RKO (cell line): ENCODE results near the gene CACNA1C.

Source experiments
- DNase-seq: peaks from one replicate; pipeline ENCODE4 v3.0.0-alpha.2; 2016; ENCODE audit warnings: low spot score

The CACNA1C gene

DNA sequence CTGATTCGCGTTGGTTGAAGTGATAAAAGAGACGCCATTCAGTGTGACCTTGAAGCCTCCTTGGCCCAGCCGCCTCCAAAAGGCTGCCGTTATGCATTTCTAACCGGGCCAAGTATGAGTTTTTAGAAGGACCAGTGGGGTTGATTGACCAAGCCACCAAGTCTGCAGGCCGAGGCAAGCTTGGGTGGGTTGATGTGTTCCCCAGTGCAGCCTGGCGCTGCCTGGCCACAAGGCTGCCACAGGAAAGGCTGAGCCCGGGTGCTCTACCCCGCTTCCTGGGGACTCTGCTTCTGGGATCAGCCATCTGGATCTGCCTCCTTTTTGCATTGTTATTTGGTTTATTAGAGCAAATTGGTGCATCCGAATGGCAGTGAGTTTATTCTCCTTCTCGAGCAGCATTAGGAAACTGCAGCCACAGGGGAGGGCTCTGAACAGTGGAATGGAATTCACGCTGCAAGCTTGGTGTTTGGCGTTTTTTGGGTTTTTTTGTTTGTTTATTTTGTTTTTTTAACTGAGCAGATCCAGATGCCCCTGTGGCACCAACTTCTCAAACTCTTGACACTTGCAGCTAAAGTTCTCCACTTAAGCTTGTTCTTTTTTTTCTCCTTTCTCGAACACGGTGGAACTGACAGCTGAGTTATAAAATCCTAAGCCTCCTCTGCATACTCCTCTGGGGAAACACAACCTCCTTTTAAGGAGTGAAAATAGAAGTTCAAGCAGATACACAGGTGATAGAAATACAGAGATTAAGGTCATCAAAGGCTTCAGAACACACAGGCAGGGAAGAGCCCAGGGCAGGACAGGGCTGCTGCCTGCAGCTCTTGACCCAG, 596.6 kb downstream of the CACNA1C start:
- DNase-seq: no peak

DNA sequence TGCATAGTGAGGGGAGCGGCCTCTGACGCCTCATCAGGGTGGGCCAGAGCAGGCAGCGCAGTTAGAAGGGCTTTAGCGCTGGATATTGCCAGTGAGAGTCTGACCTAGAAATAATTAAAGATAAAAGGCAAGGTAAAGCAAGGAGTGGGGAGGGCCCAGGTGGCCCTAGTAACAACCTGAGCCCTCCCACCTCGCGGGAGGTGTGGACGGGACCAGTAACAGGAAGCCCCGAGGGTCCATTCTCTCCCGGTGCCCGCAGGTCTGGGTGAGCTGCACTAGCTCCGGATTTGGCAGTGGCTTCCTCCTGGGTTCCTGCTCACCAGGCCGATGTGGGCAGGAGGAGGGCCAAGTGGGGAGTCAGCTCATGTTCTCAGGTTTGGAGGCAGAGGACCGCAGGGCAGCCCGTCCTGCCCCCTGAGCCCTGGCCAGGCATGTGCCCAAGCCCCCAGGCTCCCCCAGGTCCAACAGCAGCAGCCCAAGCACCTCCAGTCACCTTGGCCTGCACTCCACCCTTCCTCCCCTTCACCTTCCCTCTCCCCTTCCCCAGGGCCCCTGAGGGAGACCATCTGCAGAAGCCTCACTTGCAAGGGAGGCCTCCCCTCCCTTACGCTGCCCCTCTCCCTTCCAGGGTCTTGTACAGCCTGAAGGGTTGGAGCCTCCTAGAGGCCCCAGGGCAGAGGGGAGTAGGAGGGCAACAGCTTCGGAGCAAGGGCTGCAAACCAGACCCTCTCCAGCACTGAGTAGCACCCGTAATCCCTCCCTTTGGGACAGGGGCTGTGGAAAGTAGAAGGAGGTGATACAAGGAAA, 597.7 kb downstream of the CACNA1C start:
- DNase-seq: no peak

- DNase-seq: no peak
Measured at GRCh38 chr12:2651068-2651965, 598.5 kb downstream of the CACNA1C start.

DNA sequence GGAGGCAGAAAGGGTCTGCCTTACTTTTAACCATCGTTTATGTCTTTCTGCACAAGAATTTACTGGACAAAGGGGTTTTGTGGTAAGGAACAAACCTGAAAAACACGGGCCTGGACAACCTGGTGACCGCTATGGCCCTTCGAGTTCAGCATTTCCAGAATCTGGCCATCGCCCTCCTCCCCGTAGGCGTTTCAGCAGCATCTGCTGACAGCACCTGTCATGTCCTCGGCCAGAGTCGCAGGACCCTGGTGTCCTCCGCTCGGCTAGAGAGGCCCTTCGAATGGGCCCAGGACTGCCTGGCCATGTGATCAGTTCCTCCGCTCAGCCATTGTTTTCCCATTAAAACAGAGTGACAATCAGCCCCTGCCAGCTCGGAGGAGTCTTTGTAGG, 599.2 kb downstream of the CACNA1C start:
- no peak for DNase-seq

GRCh38 chr12:2652401-2653081, 599.8 kb downstream of the CACNA1C start:
- no peak for DNase-seq

DNA sequence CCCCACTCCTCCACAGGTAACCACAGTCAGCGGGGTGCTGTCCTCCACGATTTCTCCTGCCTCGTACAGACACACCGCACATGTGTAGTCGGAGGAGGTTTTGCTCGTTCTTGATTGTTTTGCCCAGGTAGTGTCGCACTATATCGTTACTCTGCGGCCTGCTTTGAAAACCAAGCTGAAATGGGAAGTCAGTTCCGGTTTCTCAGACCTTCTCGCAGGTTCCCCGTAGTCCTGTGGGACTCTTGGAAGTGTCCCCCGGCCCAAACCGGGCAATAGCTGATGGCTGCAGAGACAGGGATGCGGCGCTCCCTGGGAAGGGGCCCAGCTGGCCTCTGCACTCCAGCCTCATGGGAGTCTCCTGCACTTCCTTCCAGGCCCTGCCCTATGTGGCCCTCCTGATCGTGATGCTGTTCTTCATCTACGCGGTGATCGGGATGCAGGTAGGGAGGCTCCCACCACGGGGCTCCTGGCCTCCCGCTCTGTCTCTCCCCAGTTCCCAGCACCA, 600.7 kb downstream of the CACNA1C start:
- no peak for DNase-seq

- no peak for DNase-seq
Measured at GRCh38 chr12:2654311-2654710, 601.5 kb downstream of the CACNA1C start.

- DNase-seq: no peak
Measured at GRCh38 chr12:2654741-2655140, 602.0 kb downstream of the CACNA1C start.

- no peak for DNase-seq
Measured at GRCh38 chr12:2662524-2662923, 609.7 kb downstream of the CACNA1C start.

GRCh38 chr12:2664721-2665577, 612.2 kb downstream of the CACNA1C start:
- no peak for DNase-seq

- peak; percentile 39 for DNase-seq
Measured at GRCh38 chr12:2666411-2666810, 613.6 kb downstream of the CACNA1C start.

- DNase-seq: no peak
Measured at GRCh38 chr12:2666846-2667245, 614.1 kb downstream of the CACNA1C start.

- no peak for DNase-seq
Measured at GRCh38 chr12:2667716-2668440, 615.1 kb downstream of the CACNA1C start.

- DNase-seq: no peak
Measured at GRCh38 chr12:2668816-2669215, 616.0 kb downstream of the CACNA1C start.

DNA sequence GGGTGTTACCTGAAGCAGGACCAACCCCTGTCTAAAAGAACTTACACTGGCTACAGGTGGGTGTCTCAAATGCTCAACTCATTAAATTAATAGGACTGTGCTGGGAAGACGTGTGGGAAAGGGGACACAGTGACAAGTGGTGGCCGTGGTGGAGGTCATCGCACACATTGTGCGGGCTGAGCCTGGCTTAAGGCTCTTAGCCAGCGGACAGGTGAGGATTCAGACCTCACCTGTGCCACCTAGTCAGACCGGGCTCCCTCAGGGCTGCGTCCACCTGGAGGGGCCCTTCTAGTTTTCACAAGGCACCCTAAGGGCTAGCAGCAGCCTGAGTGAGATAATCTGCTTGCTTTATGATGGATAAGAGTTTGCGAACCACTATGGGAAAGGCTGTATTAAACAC, 616.8 kb downstream of the CACNA1C start:
- DNase-seq: no peak

DNA sequence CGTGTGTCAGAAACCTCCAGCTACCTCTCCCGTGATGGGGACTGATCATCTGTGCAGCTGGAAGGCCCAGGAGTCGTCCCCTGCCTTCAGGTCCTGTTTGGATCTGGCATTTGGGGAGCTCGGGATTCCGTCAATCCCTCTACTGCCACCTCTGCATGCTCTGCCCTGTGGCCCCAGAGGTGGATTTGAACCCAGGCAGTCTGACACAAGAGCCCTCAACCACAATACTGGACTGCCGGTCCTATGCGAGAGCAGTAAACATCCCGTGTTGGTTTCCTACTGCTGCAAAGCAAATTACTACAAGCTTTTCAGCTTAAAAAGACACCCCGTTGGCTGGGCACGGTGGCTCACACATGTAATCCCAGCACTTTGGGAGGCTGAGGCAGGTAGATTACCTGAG, 620.1 kb downstream of the CACNA1C start:
- DNase-seq: no peak

GRCh38 chr12:2673966-2674810, 621.4 kb downstream of the CACNA1C start:
- DNase-seq: no peak

DNA sequence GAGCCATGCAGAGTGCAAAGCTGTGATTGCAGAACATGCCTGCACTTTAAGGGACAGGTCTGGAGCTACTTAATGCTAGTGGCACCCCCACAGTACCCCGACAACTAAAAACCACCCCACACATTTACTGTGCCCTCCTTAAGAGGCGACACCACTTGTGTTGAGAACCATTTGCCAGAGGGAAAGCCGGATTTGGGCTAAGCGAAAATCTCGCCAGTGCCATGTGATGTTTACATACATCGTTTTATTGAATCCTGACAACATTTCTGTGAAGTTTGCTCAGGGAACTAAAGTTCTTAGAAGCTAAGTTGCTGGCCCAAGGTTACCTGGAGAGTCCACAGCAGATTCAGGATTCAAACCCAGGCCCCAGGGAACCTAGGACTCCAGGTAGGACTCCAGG, 623.0 kb downstream of the CACNA1C start:
- DNase-seq: no peak
